HepG2 (cell line): ENCODE measurements around the gene POLR2J. TPM values are rescaled to one million over a fixed set of nuclear protein-coding genes. Genes with fewer than 3 reads are reported as not detected.
"Not testable (repeated sequence)": the region's sequence is repeated elsewhere in the genome, so short reads cannot be mapped to it uniquely, and the experiment has no call there.

Experiments used
- ATAC-seq: fragments of 200-7000 bp; cut with Tn5 transposase; 3 replicates; pipeline ENCODE4 v1.9.1; 2020; ENCODE audit warnings: mild to moderate bottlenecking, moderate library complexity
- BruUV-seq: library from RNA; stranded (reverse); fragments of 400-500 nt; replicated peaks from 2 replicates; lab custom pipeline; 2021; lab: Mats Ljungman, UMichigan
- CTCF ChIA-PET: fragments of 300-600 bp; formaldehyde crosslinking; extraction: SDS; loops from one replicate; lab custom pipeline; 2021; ENCODE audit warnings: low total read pairs, inconsistent platforms, low intra/inter-chr PET ratio; lab: Yijun Ruan, JAX
- POLR2A ChIA-PET: fragments of 350-600 bp; sonication (Branson Sonifier 250); formaldehyde crosslinking; loops from one replicate; lab custom pipeline; 2020; ENCODE audit warnings: antibody characterized with exemption, inconsistent platforms; lab: Yijun Ruan, JAX
- DNase-seq: peaks from one replicate; pipeline ENCODE4 v3.0.0-alpha.2; 2015; ENCODE audit warnings: low spot score
- FAIRE-seq: peaks from 3 replicates; lab custom pipeline; 2011; peaks lifted over from hg19 to GRCh38; lab: Jason Lieb, UNC
- H2AFZ ChIP-seq: one replicate; pipeline ENCODE4 v1.6.1; 2011; ENCODE audit warnings: low read length, inconsistent platforms
- H3K27ac ChIP-seq: fragments of 300-600 bp; 3 replicates; pipeline ENCODE4 v1.8.0; 2011; ENCODE audit warnings: mixed run types, mild to moderate bottlenecking, mixed read lengths, low read length, inconsistent platforms; ENCODE audit not compliant: insufficient read depth; ENCODE audit errors: extremely low read length
- H3K27me3 ChIP-seq, 2 experiments: fragments of 200-600 bp in 1 of 2; 2 replicates in 1 of 2; 3 replicates in 1 of 2; pipeline versions ENCODE4 v1.6.0 to v1.8.0; 2011; ENCODE audit warnings: low read length in 2 of 2, mild to moderate bottlenecking in 2 of 2, moderate library complexity in 2 of 2, inconsistent platforms in 1 of 2; ENCODE audit not compliant: insufficient read depth in 2 of 2, control insufficient read depth in 1 of 2
- H3K36me3 ChIP-seq, 2 experiments: fragments of 200-600 bp in 1 of 2; replicated peaks in 1 of 2; 2 replicates in 1 of 2; 3 replicates in 1 of 2; pipeline versions ENCODE4 v1.5.1 to v1.8.0; 2011; ENCODE audit warnings: low read length in 2 of 2, inconsistent platforms in 1 of 2; ENCODE audit not compliant: insufficient read depth in 2 of 2, control insufficient read depth in 1 of 2
- H3K4me1 ChIP-seq: 2 replicates; pipeline ENCODE4 v1.5.1; 2012; ENCODE audit warnings: low read length, inconsistent platforms; ENCODE audit not compliant: insufficient read depth
- H3K4me2 ChIP-seq: 2 replicates; pipeline ENCODE4 v1.6.0; 2011; ENCODE audit warnings: low read depth, low read length, inconsistent platforms
- H3K4me3 ChIP-seq, 3 experiments: fragments of 200-600 bp in 1 of 3; sonication (generic), shearing (Covaris generic) in 1 of 3; replicated peaks in 1 of 3; 2 replicates each; pipeline ENCODE4 v1.5.1; 2011 to 2016; ENCODE audit warnings: low read length in 3 of 3, inconsistent platforms in 2 of 3, low read depth in 2 of 3, mild to moderate bottlenecking in 2 of 3, control low read depth in 1 of 3, mixed read lengths in 1 of 3; ENCODE audit not compliant: insufficient read depth in 1 of 3
- H3K79me2 ChIP-seq: one replicate; pipeline ENCODE4 v1.6.1; 2011; ENCODE audit warnings: low read length, inconsistent platforms; ENCODE audit not compliant: insufficient read depth
- H3K9ac ChIP-seq: 2 replicates; pipeline ENCODE4 v1.6.0; 2011; ENCODE audit warnings: mild to moderate bottlenecking, low read depth, low read length, inconsistent platforms; ENCODE audit not compliant: insufficient read depth
- H3K9me3 ChIP-seq: 2 replicates; pipeline ENCODE4 v1.5.1; 2012; ENCODE audit warnings: mild to moderate bottlenecking, low read length
- H4K20me1 ChIP-seq: 2 replicates; pipeline ENCODE4 v1.6.0; 2011; ENCODE audit warnings: inconsistent platforms, mild to moderate bottlenecking, low read length, moderate library complexity; ENCODE audit not compliant: insufficient read depth
- WGBS: methylation state at CpG from one replicate; pipeline ENCODE4 v1.1.6; 2017; ENCODE audit warnings: low lambda C conversion rate; 5-methylcytosine and 5-hydroxymethylcytosine counted together
- in situ Hi-C: cut with HindIII; loops from 2 replicates; pipeline ENCODE4 v1.10.0; 2017; ENCODE audit warnings: low pct_unique_long_range_greater_than_20kb; ENCODE audit not compliant: extremely low pct_ligation_motif_present
- intact Hi-C: fragments of 100-400 bp; cut with micrococcal nuclease; formaldehyde crosslinking; loops from one replicate; pipeline ENCODE4 v1.10.0; 2022; ENCODE audit not compliant: unreplicated experiment
- polyA plus RNA-seq, 8 experiments: library from polyadenylated mRNA; depleted of rRNA in 3 of 8; stranded (reverse) in 7 of 8; unstranded in 1 of 8; fragments of >200 nt; fragmentation: Illumina TruSeq in 4 of 8; extraction: Trizol in 4 of 8; gene quantifications; 2 replicates each; pipeline versions ENCODE4 v1.2.1 to v1.2.3, GENCODE V29; 2011 to 2016; ENCODE audit warnings: low read depth in 4 of 8, missing spikeins in 1 of 8, mixed read lengths in 1 of 8; ENCODE audit not compliant: insufficient read depth in 1 of 8
- total RNA-seq, 5 experiments: library from RNA; depleted of rRNA; stranded (reverse); fragments of >200 nt; fragmentation: Illumina TruSeq; extraction: Trizol; gene quantifications; 2 replicates each; pipeline ENCODE4 v1.2.3, GENCODE V29; 2016; ENCODE audit warnings: low read depth in 1 of 5

Gene POLR2J
- total and polyA plus RNA-seq, 2 of the 13 experiments (the other 11 are each of a cell fraction or from before 2014, with no cell fraction given): 41.2 to 71.4 TPM

DNA sequence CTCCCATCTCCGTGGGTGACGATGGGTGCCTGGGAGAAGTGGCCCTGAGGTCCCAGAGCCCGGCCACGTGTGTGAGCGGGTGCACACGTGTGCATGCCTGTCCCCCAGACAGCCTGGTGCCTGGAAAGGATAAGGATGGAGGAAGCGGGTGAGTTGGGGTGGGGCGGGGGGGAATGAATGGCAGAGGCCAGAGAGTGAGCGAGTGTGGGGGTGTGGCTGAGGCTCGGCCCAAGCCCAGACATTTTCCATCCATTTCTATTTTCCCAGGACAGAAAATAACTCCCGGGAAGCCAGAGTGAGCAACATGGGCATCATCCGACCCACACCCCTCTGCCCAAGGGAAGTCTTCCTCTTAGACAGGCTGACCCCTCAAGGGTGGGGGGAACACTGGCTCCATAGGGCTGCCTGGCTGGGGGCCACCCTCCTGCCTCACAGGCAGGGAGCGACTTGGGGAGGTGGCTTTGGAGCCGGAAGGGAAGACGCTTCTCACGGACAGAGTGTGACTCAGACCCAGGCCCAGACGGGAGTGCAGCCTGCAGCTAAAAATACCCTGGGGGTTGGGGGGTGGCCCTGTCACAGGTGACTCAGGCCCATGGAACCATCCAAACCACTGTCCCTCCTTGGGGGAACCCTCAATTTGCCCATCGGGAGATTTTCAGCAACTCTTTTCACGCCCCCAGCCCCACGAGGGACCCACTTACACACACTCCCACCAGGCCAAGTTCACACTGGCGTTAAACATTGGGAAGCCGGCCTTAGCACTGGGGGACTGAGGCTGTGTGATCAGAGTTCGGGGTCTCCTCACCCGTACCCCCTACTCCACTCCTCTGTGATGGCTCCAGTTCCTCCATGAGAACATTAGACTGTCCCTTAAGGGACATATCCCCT, 26.8 kb upstream of the POLR2J start:
- intact Hi-C loops, H3K4me2 ChIP-seq, DNase-seq, H3K4me1 ChIP-seq, H4K20me1 ChIP-seq, CTCF ChIA-PET, FAIRE-seq, H3K9ac ChIP-seq, H3K27ac ChIP-seq, BruUV-seq, H3K36me3 ChIP-seq, H3K4me3 ChIP-seq, in situ Hi-C loops, POLR2A ChIA-PET, H3K27me3 ChIP-seq, H3K79me2 ChIP-seq, H3K9me3 ChIP-seq, H2AFZ ChIP-seq: not testable (repeated sequence)
- ATAC-seq: peak; percentile 39
- WGBS: 65% methylated on average over 5 of the region's 24 CpGs

DNA sequence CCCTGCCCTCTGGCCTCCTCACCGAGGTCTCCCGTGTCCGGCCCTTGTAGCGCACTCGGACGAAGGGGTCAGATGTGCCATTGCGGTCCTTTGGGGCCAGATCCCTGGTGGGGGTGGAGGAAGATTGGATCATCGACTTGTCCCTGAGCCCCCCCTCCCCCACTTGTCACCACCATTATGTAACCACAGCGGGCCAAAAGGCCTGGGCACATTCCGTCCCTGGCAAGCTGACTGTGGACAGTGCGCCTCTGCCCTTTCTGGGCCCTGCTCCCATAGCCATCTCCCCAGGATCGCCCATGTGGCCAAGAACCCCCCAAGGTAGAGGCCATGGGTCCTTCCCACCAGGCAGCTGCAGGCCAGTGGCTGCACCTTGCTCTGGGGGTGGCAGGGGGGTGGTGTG, 24.4 kb upstream of the POLR2J start:
- intact Hi-C loops, H2AFZ ChIP-seq, H4K20me1 ChIP-seq, H3K27me3 ChIP-seq, H3K36me3 ChIP-seq, H3K4me2 ChIP-seq, in situ Hi-C loops, H3K79me2 ChIP-seq, CTCF ChIA-PET, H3K9ac ChIP-seq, H3K4me1 ChIP-seq, H3K4me3 ChIP-seq, FAIRE-seq, DNase-seq, POLR2A ChIA-PET, BruUV-seq, H3K9me3 ChIP-seq, H3K27ac ChIP-seq: not testable (repeated sequence)
- ATAC-seq: peak; percentile 15; the same call in 2 of the 3 replicates
- WGBS: no CpG with 5 or more reads among the region's 12 CpGs

DNA sequence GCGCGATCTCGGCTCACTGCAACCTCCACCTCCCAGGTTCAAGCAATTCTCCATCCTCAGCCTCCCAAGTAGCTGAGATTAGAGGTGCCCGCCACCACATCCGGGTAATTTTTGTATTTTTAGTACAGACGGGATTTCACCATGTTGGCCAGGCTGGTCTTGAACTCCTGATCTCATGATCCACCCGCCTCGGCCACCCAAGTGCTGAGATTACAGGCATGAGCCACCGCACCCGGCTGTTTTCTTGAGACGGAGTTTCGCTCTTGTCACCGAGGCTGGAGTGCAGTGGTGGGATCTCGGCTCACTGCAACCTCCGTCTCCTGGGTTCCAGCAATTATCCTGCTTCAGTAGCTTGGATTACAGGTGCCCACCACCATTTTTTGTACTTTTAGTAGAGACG, 19.6 kb upstream of the POLR2J start:
- H3K79me2 ChIP-seq, H3K9me3 ChIP-seq, DNase-seq, FAIRE-seq, H3K36me3 ChIP-seq, POLR2A ChIA-PET, intact Hi-C loops, CTCF ChIA-PET, H4K20me1 ChIP-seq, H2AFZ ChIP-seq, H3K4me2 ChIP-seq, H3K4me3 ChIP-seq, H3K27ac ChIP-seq, H3K27me3 ChIP-seq, ATAC-seq, H3K4me1 ChIP-seq, in situ Hi-C loops, H3K9ac ChIP-seq, BruUV-seq: not testable (repeated sequence)
- WGBS: 88% methylated on average over 12 of the region's 16 CpGs

DNA sequence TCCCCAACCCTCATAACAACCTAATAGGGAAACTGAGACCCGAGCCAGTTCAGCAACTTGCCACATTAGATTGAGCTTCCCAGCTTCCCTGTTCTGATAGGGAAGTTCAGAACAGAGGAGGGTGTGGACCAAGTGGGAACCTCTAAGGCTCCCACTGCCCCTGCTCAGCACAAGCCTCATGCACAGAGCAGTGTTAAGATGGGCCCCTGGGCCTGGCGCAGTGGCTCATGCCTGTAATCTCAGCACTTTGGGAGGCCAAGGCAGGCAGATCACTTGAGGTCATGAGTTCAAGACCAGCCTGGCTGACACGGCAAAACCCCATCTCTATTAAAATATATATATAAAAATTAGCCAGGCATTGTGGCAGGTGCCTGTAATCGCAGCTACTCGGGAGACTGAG, 18.6 kb upstream of the POLR2J start:
- BruUV-seq, H3K4me1 ChIP-seq, H3K9me3 ChIP-seq, H3K9ac ChIP-seq, DNase-seq, in situ Hi-C loops, H4K20me1 ChIP-seq, H3K4me2 ChIP-seq, ATAC-seq, POLR2A ChIA-PET, H3K79me2 ChIP-seq, H3K4me3 ChIP-seq, H3K36me3 ChIP-seq, intact Hi-C loops, CTCF ChIA-PET, FAIRE-seq, H3K27ac ChIP-seq, H2AFZ ChIP-seq, H3K27me3 ChIP-seq: not testable (repeated sequence)
- WGBS: 88% methylated on average over 1 of the region's 5 CpGs
